ENCODE data around the gene UGT1A5.

UGT1A5 gene

DNA sequence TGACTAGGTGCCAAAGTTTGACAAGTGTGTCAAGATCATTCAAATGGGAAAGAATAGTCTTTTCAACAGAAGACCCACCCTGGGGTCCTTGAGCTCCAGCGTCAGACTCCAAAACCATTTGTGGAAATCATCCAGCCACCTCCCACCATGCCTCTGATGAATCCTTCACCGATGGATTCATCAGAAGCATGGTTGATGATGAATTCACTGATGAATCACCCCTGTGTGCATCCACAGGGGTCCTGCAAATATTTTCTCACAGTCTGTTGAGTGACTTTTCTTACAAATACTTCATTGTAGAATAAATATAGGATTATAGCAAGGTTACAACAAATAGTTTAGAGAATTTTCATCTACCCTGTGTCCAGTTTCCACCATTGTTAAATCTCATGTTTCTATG lies 36.7 kb upstream of the UGT1A5 start:
- no peak overlapping the region for H3K27ac ChIP-seq (ENCODE audit: low read length, poor library complexity, severe bottlenecking)
- no peak overlapping the region for H3K23ac ChIP-seq (ENCODE audit: low read length in 2 of 2)
- no peak overlapping the region for H3K18ac ChIP-seq (ENCODE audit: low read depth in 1 of 2, low read length in 2 of 2)
- H3K79me1 ChIP-seq (replicated peaks; ENCODE audit: low read length, poor library complexity, severe bottlenecking) = no peaks in the 10 kb centered on the region
- no peak overlapping the region for H3K4me2 ChIP-seq (ENCODE audit: low read length, poor library complexity, severe bottlenecking)
- H3K36me3 ChIP-seq (ENCODE audit: control insufficient read depth in 1 of 2, insufficient read depth in 2 of 2, low read depth in 1 of 2, low read length in 2 of 2) = no peaks in the 10 kb centered on the region
- no peak overlapping the region for H3K4ac ChIP-seq (ENCODE audit: low read depth in 1 of 2, low read length in 2 of 2)
- H2AK5ac ChIP-seq (ENCODE audit: low read length, severe bottlenecking) = no peak overlapping the region
- no peak overlapping the region for H3K9ac ChIP-seq (ENCODE audit: low read length)
- 69% methylated on average over 2 of the region's 2 CpGs for WGBS
- no peak overlapping the region for H2BK15ac ChIP-seq (ENCODE audit: low read depth, poor library complexity, severe bottlenecking)
- peaks cover 0 to 3% of the 10 kb centered on the region in 2 experiments for H3K27me3 ChIP-seq (ENCODE audit: control insufficient read depth in 1 of 2, insufficient read depth in 1 of 2, low read length in 2 of 2)
- no peak overlapping the region for H4K8ac ChIP-seq (ENCODE audit: low read length)
- no peak overlapping the region for H2BK5ac ChIP-seq (ENCODE audit: low read depth, low read length, poor library complexity, severe bottlenecking)
- H3K9me3 ChIP-seq (ENCODE audit: control insufficient read depth, low read length) = no peaks in the 10 kb centered on the region
- H2BK12ac ChIP-seq (ENCODE audit: low read length in 2 of 2) = no peak overlapping the region
- H2BK120ac ChIP-seq (ENCODE audit: low read depth, low read length) = no peak overlapping the region
- no peaks in the 10 kb centered on the region for H3K4me1 ChIP-seq (ENCODE audit: control insufficient read depth, insufficient read depth, low read depth, low read length)
- no peak overlapping the region for H2AFZ ChIP-seq (ENCODE audit: low read depth, low read length)
- no peak overlapping the region for H3K14ac ChIP-seq (ENCODE audit: low read length in 2 of 2)
- no peak for DNase-seq
- H4K91ac ChIP-seq (ENCODE audit: low read length) = no peak overlapping the region
- no peak overlapping the region for H3K4me3 ChIP-seq (ENCODE audit: insufficient read depth in 1 of 2, low read depth in 1 of 2, low read length in 2 of 2)

- Histone ChIP-seq H3K4me3 (ENCODE audit: insufficient read depth in 1 of 2, low read depth in 1 of 2, low read length in 2 of 2) (no peak overlapping the region), H3K4ac (ENCODE audit: low read depth in 1 of 2, low read length in 2 of 2) (no peak overlapping the region), H3K14ac (ENCODE audit: low read length in 2 of 2) (no peak overlapping the region), H4K8ac (ENCODE audit: low read length) (no peak overlapping the region), H3K79me1 (replicated peaks; ENCODE audit: low read length, poor library complexity, severe bottlenecking) (no peaks in the 10 kb centered on the region), H3K23ac (ENCODE audit: low read length in 2 of 2) (no peak overlapping the region), H2AFZ (ENCODE audit: low read depth, low read length) (no peak overlapping the region), H3K36me3 (ENCODE audit: control insufficient read depth in 1 of 2, insufficient read depth in 2 of 2, low read depth in 1 of 2, low read length in 2 of 2) (no peaks in the 10 kb centered on the region), H3K18ac (ENCODE audit: low read depth in 1 of 2, low read length in 2 of 2) (no peak overlapping the region), H3K27me3 (ENCODE audit: control insufficient read depth in 1 of 2, insufficient read depth in 1 of 2, low read length in 2 of 2) (peaks cover 0 to 3% of the 10 kb centered on the region in 2 experiments), H3K9ac (ENCODE audit: low read length) (no peak overlapping the region), H2BK120ac (ENCODE audit: low read depth, low read length) (no peak overlapping the region), H2BK5ac (ENCODE audit: low read depth, low read length, poor library complexity, severe bottlenecking) (no peak overlapping the region), H2AK5ac (ENCODE audit: low read length, severe bottlenecking) (no peak overlapping the region), H4K91ac (ENCODE audit: low read length) (no peak overlapping the region), H2BK15ac (ENCODE audit: low read depth, poor library complexity, severe bottlenecking) (no peak overlapping the region), H2BK12ac (ENCODE audit: low read length in 2 of 2) (no peak overlapping the region), H3K4me1 (ENCODE audit: control insufficient read depth, insufficient read depth, low read depth, low read length) (no peaks in the 10 kb centered on the region), H3K9me3 (ENCODE audit: control insufficient read depth, low read length) (no peaks in the 10 kb centered on the region), H3K4me2 (ENCODE audit: low read length, poor library complexity, severe bottlenecking) (no peak overlapping the region), H3K27ac (ENCODE audit: low read length, poor library complexity, severe bottlenecking) (no peak overlapping the region)
- 76% methylated on average over 4 of the region's 4 CpGs for WGBS
- DNase-seq = no peak
These were observed 33.5 kb upstream of the UGT1A5 start for GRCh38 chr2:233679196-233679595.

- Histone ChIP-seq H3K4me1 (ENCODE audit: control insufficient read depth, insufficient read depth, low read depth, low read length) (no peaks in the 10 kb centered on the region), H3K9me3 (ENCODE audit: control insufficient read depth, low read length) (no peaks in the 10 kb centered on the region), H3K27ac (ENCODE audit: low read length, poor library complexity, severe bottlenecking) (no peak overlapping the region), H2BK5ac (ENCODE audit: low read depth, low read length, poor library complexity, severe bottlenecking) (no peak overlapping the region), H2BK120ac (ENCODE audit: low read depth, low read length) (no peak overlapping the region), H3K27me3 (ENCODE audit: control insufficient read depth in 1 of 2, insufficient read depth in 1 of 2, low read length in 2 of 2) (peaks cover 0 to 3% of the 10 kb centered on the region in 2 experiments), H3K9ac (ENCODE audit: low read length) (no peak overlapping the region), H3K4me2 (ENCODE audit: low read length, poor library complexity, severe bottlenecking) (no peak overlapping the region), H2BK12ac (ENCODE audit: low read length in 2 of 2) (no peak overlapping the region), H2AFZ (ENCODE audit: low read depth, low read length) (no peak overlapping the region), H3K14ac (ENCODE audit: low read length in 2 of 2) (no peak overlapping the region), H3K4ac (ENCODE audit: low read depth in 1 of 2, low read length in 2 of 2) (no peak overlapping the region), H4K91ac (ENCODE audit: low read length) (no peak overlapping the region), H3K79me1 (replicated peaks; ENCODE audit: low read length, poor library complexity, severe bottlenecking) (no peaks in the 10 kb centered on the region), H3K36me3 (ENCODE audit: control insufficient read depth in 1 of 2, insufficient read depth in 2 of 2, low read depth in 1 of 2, low read length in 2 of 2) (no peaks in the 10 kb centered on the region), H2AK5ac (ENCODE audit: low read length, severe bottlenecking) (no peak overlapping the region), H3K23ac (ENCODE audit: low read length in 2 of 2) (no peak overlapping the region), H3K4me3 (ENCODE audit: insufficient read depth in 1 of 2, low read depth in 1 of 2, low read length in 2 of 2) (no peak overlapping the region), H4K8ac (ENCODE audit: low read length) (no peak overlapping the region), H2BK15ac (ENCODE audit: low read depth, poor library complexity, severe bottlenecking) (no peak overlapping the region), H3K18ac (ENCODE audit: low read depth in 1 of 2, low read length in 2 of 2) (no peak overlapping the region)
- 82% methylated on average over 4 of the region's 4 CpGs for WGBS
- no peak for DNase-seq
These were observed 32.2 kb upstream of the UGT1A5 start for GRCh38 chr2:233680361-233681045.

- WGBS = 64% methylated on average over 4 of the region's 5 CpGs
- H3K36me3 ChIP-seq (ENCODE audit: control insufficient read depth in 1 of 2, insufficient read depth in 2 of 2, low read depth in 1 of 2, low read length in 2 of 2) = no peaks in the 10 kb centered on the region
- H3K9me3 ChIP-seq (ENCODE audit: control insufficient read depth, low read length) = no peaks in the 10 kb centered on the region
- no peak within 1 kb of the TSS for H3K9ac ChIP-seq (ENCODE audit: low read length)
- H3K4ac ChIP-seq (ENCODE audit: low read depth in 1 of 2, low read length in 2 of 2) = no peak within 1 kb of the TSS
- H3K4me3 ChIP-seq (ENCODE audit: insufficient read depth in 1 of 2, low read depth in 1 of 2, low read length in 2 of 2) = no peak within 1 kb of the TSS
- H3K14ac ChIP-seq (ENCODE audit: low read length in 2 of 2) = no peak within 1 kb of the TSS
- no peak within 1 kb of the TSS for H3K23ac ChIP-seq (ENCODE audit: low read length in 2 of 2)
- H2AFZ ChIP-seq (ENCODE audit: low read depth, low read length) = no peak within 1 kb of the TSS
- H2AK5ac ChIP-seq (ENCODE audit: low read length, severe bottlenecking) = no peak within 1 kb of the TSS
- no peak within 1 kb of the TSS for H3K4me2 ChIP-seq (ENCODE audit: low read length, poor library complexity, severe bottlenecking)
- no peaks in the 10 kb centered on the region for H3K4me1 ChIP-seq (ENCODE audit: control insufficient read depth, insufficient read depth, low read depth, low read length)
- DNase-seq = no peak
- no peak within 1 kb of the TSS for H3K27ac ChIP-seq (ENCODE audit: low read length, poor library complexity, severe bottlenecking)
- no peak within 1 kb of the TSS for H2BK5ac ChIP-seq (ENCODE audit: low read depth, low read length, poor library complexity, severe bottlenecking)
- H3K79me1 ChIP-seq (replicated peaks; ENCODE audit: low read length, poor library complexity, severe bottlenecking) = no peaks in the 10 kb centered on the region
- peaks cover 0 to 3% of the 10 kb centered on the region in 2 experiments for H3K27me3 ChIP-seq (ENCODE audit: control insufficient read depth in 1 of 2, insufficient read depth in 1 of 2, low read length in 2 of 2)
- H2BK12ac ChIP-seq (ENCODE audit: low read length in 2 of 2) = no peak within 1 kb of the TSS
- H4K8ac ChIP-seq (ENCODE audit: low read length) = no peak within 1 kb of the TSS
- H3K18ac ChIP-seq (ENCODE audit: low read depth in 1 of 2, low read length in 2 of 2) = no peak within 1 kb of the TSS
- no peak within 1 kb of the TSS for H4K91ac ChIP-seq (ENCODE audit: low read length)
- no peak within 1 kb of the TSS for H2BK120ac ChIP-seq (ENCODE audit: low read depth, low read length)
- no peak within 1 kb of the TSS for H2BK15ac ChIP-seq (ENCODE audit: low read depth, poor library complexity, severe bottlenecking)
These were observed 31.1 kb upstream of the UGT1A5 start, which contains the start of gene UGT1A7 for GRCh38 chr2:233681521-233682099. TSS of gene UGT1A7 (plus strand) at chr2:233681901. CDS start at chr2:233681938, 37 bp downstream.
